HUES6 (cell line): Measurements from ENCODE around the gene TRIM27.
A peak's percentile ranks its signal among the peaks of the same experiment; 100 is the strongest.
"Not testable (repeated sequence)": the region's sequence is repeated elsewhere in the genome, so short reads cannot be mapped to it uniquely, and the experiment has no call there.

Experiments
- H3K27ac ChIP-seq: 2 replicates; pipeline ENCODE4 v1.7.0; 2013; ENCODE audit warnings: low read depth, mild to moderate bottlenecking, low read length, inconsistent platforms
- H3K27me3 ChIP-seq: 2 replicates; pipeline ENCODE4 v1.6.1; 2013; ENCODE audit warnings: low read length; ENCODE audit not compliant: control insufficient read depth, insufficient read depth
- H3K36me3 ChIP-seq: 2 replicates; pipeline ENCODE4 v1.6.1; 2013; ENCODE audit warnings: low read length; ENCODE audit not compliant: control insufficient read depth, insufficient read depth
- H3K4me1 ChIP-seq: 2 replicates; pipeline ENCODE4 v1.6.1; 2013; ENCODE audit warnings: low read length; ENCODE audit not compliant: control insufficient read depth, insufficient read depth
- H3K4me3 ChIP-seq: 2 replicates; pipeline ENCODE4 v1.5.1; 2013; ENCODE audit warnings: low read depth, low read length
- H3K9ac ChIP-seq: one replicate; pipeline ENCODE4 v1.6.1; 2013; ENCODE audit warnings: mild to moderate bottlenecking, low read length
- H3K9me3 ChIP-seq: 2 replicates; pipeline ENCODE4 v1.6.1; 2013; ENCODE audit warnings: low read depth, low read length; ENCODE audit not compliant: control insufficient read depth, insufficient read depth

TRIM27 gene

DNA sequence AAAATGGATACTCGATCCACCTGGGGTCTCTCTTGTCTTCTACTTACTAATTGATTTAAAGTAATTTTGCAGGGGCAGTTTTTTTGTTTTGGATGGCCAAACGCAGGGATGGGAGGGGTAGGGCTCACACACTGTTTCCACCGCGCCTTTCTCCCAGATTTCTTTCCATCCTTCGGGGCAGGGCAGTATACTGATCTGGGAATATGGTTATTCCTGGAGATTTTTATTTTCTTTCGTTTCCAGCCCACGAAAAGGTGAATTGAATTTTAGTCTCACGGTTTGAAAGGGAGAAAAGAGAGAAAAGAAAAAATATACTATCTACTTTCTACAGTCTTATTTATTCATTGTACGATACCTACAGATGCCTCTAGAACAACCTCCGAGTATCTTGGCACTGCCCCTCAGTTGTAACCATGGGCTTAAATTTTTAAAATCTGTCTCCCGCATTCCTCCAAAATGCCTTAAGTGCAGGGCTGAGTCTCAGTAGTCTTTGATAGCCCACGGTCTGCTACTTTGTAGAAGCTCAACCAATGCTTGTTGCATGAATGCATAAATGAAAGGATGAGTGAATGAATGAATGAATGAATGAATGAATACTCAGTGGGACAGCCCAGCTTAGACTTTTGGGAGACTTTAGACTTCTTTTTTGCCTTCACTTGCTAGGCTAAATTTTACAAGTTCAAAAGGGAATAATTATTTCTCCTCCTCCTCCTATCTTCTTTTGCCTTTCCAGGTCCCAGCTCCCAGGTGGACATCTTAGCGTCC lies 18.1 kb upstream of the TRIM27 start:
- no peaks in the 10 kb centered on the region for H3K27me3 ChIP-seq
- H3K4me1 ChIP-seq: no peaks in the 10 kb centered on the region
- peak overlapping the region; percentile 83 for H3K4me3 ChIP-seq

DNA sequence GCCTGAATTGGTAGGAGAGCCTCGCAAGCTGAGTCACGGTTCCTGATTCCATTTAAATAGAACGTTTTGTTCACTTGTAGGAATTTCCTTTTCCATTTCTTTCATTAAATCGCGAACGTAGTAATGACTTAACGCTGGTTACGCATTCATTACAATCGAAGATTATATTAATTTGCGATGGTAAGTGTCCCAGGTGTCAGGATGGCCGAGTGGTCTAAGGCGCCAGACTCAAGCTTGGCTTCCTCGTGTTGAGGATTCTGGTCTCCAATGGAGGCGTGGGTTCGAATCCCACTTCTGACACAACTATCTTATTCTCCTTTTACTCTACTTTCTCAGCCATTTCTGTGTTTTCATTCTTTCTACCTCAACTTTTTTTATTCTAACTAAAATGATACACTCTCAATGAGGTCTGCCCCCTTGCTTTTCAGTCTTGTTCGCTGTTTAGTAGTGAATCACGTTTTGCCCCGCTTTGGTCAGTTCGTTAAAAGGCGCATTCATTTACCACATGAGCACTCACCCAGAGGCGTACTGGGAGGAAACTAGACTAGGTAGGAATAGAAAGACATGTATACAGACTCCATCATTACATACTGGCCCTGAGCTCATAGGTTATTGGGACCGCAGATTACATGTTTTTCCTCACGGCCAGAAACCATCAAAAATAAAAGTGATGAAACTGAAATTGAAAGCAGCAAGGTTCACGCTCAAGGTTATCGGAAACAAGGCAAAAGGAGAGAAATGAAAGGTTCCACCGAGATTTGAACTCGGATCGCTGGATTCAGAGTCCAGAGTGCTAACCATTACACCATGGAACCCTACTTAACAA lies 17.3 kb upstream of the TRIM27 start:
- Histone ChIP-seq H3K4me1 (no peaks in the 10 kb centered on the region), H3K9me3 (no peaks in the 10 kb centered on the region), H3K9ac (peak overlapping the region; percentile 70), H3K4me3 (peak overlapping the region; percentile 83), H3K27ac (peak overlapping the region; percentile 2; the same call in 1 of the 2 replicates), H3K27me3 (no peaks in the 10 kb centered on the region), H3K36me3 (no peaks in the 10 kb centered on the region)

More for the DNA sequence above, 18.1 kb upstream of the TRIM27 start:
- Histone ChIP-seq H3K27ac (no peak overlapping the region), H3K36me3 (no peaks in the 10 kb centered on the region), H3K9me3 (no peaks in the 10 kb centered on the region), H3K9ac (no peak overlapping the region)

DNA sequence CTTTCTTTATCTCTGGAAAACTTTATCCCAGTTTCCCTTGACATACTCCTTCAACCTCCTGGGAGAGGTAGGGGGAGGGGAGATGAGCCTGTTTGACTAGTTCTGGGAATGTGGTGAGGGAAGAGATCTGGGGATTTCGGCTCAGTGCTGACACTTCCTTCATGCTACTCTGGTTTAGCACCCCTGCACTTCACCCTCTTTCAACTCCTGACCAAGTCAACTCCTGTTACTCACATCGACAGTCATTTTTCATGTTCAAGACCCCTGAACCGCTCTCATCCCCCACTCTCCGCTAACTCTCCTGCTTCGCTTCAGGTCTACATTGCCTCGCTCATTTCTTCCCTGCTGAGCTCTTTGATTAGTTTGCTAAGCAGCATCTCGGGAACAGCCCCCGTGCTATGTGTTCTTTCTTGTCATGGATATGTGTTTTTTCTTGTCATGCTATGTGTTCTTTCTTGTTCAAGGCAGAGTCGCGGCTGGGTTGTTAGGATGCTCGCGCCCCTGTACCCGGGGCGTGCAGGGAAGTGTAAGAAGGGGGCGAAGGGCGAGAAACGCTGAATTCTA lies 16.6 kb upstream of the TRIM27 start:
- Histone ChIP-seq H3K36me3 (no peaks in the 10 kb centered on the region), H3K27ac (peak overlapping the region; percentile 73; the same call in 1 of the 2 replicates), H3K9me3 (no peaks in the 10 kb centered on the region), H3K4me1 (no peaks in the 10 kb centered on the region), H3K27me3 (no peaks in the 10 kb centered on the region), H3K9ac (peak overlapping the region; percentile 70), H3K4me3 (peak overlapping the region; percentile 83)

DNA sequence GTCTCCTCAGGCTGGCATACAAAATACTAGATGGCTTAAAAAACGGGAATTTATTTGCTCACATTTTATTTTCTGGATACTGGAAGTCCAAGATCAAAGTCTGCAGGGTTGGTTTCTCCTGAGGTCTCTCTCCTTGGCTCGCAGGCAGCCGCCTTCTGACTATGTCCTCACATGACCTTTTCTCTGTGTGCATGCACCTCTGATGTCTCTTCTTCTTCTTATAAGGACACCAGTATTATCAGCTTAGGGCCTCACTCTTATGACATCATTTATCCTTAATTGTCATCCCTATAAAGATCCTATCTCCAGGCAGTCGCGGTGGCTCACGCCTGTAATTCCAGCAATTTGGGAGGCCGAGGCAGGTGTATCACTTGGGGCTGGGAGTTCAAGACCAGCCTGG lies 9.3 kb upstream of the TRIM27 start:
- Histone ChIP-seq H3K27ac (no peak overlapping the region), H3K4me1 (no peaks in the 10 kb centered on the region), H3K9ac (no peak overlapping the region), H3K27me3 (no peaks in the 10 kb centered on the region), H3K4me3 (no peak overlapping the region), H3K36me3 (no peaks in the 10 kb centered on the region), H3K9me3 (no peaks in the 10 kb centered on the region)

DNA sequence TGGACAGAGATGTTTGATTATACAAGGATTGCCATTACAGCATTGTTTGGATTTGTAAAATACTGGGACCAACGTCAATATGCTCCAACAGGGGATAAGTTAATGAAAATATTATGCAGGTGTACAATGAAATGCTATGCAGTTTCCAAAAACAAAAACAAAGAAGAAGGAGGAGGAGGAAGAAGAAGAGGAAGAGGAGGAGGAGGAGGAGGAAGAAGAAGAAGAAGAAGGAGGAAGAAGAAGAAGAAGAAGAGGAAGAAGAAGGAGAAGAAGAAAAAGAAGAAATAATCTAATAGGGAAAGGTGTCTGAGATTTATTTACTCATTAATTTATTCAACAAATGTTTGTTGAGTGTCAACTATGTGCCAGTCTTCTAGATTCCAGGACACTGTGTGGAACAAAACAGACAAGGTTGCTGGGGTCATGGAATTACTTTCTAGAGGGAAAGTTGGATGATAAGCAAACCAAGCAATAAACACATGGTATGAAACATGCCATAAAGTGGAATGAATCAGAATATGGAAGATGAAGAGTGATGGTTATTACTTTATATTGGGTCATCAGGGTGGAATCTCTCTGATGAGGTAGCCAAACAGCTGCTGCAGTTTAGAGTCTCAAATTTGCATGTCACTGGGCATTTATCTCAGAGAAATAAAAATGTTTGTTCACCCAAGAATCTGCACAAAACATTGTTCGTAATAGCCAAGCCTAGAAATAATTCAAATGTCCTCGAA lies 6.3 kb upstream of the TRIM27 start:
- no peaks in the 10 kb centered on the region for H3K36me3 ChIP-seq
- H3K4me3 ChIP-seq: no peak overlapping the region
- no peaks in the 10 kb centered on the region for H3K9me3 ChIP-seq
- no peaks in the 10 kb centered on the region for H3K4me1 ChIP-seq
- H3K9ac ChIP-seq: no peak overlapping the region
- no peak overlapping the region for H3K27ac ChIP-seq
- H3K27me3 ChIP-seq: no peaks in the 10 kb centered on the region

DNA sequence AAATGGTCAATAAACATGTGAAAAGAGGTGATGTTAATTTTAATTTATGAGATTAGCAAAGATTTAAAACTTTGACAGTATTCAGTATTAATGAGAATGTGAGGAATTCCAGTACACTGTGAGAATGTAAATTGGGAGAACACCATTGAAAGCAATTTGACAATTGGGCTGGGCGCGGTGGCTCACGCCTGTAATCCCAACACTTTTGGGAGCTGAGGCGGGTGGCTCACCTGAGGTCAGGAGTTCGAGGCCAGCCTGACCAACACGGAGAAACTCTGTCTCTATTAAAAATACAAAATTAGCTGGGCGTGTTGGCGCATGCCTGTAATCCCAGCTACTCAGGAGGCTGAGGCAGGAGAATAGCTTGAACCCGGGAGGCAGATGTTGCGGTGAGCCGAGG lies 5.6 kb upstream of the TRIM27 start:
- not testable (repeated sequence) for H3K4me3 ChIP-seq, H3K9ac ChIP-seq, H3K27me3 ChIP-seq, H3K27ac ChIP-seq, H3K36me3 ChIP-seq, H3K9me3 ChIP-seq, H3K4me1 ChIP-seq

DNA sequence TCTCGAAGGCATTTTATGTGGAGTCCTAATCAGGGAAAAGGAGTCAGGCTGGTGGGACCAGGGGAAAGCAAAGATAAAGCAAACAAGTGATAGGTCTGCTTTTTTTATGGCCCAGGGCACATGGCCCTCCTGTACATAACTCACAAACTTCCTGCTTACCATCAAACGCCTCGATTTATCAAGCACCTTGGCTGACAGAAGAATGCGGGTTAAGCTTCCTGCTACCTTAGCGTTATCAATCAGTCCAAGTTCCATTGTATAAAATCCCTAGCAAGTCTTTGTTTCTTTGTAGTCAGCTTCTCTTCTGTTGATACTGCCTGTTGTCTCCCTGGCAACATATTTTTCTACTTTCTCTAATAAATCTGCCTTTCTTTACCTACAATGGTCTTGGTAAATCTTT lies 4.1 kb upstream of the TRIM27 start:
- Histone ChIP-seq H3K36me3 (peaks cover under 1% of the 10 kb centered on the region; the same call in 1 of the 2 replicates), H3K27me3 (no peaks in the 10 kb centered on the region), H3K4me1 (peaks cover 5% of the 10 kb centered on the region), H3K4me3 (no peak overlapping the region), H3K27ac (no peak overlapping the region), H3K9me3 (no peaks in the 10 kb centered on the region), H3K9ac (no peak overlapping the region)

DNA sequence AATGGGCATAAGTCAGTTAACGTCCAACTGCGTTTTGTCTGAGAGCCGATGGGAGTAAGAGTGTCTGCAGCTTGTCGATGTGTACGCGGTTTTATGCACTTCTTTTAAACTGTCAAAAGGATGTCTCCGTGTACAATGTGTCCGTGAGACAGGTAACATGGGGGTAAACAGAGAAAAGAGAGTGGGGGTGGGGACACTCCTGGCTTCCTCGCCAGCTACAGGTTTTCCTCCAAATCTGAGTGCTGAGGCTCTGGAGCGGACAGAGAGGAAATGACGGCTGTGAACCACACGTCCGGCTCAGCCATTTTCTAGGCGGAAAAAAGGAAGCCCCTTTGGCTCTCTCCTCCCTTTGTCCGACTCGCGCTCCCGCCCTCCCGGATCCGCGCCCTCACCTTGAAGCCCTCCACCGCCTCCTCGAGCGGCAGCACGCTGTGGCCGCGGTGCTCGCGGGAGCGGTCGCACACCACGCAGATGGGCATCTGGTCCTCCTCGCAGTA lies 916 bp downstream of the TRIM27 start:
- H3K36me3 ChIP-seq: peaks cover 47% of the 10 kb centered on the region
- peak overlapping the region; percentile 95 for H3K27ac ChIP-seq

DNA sequence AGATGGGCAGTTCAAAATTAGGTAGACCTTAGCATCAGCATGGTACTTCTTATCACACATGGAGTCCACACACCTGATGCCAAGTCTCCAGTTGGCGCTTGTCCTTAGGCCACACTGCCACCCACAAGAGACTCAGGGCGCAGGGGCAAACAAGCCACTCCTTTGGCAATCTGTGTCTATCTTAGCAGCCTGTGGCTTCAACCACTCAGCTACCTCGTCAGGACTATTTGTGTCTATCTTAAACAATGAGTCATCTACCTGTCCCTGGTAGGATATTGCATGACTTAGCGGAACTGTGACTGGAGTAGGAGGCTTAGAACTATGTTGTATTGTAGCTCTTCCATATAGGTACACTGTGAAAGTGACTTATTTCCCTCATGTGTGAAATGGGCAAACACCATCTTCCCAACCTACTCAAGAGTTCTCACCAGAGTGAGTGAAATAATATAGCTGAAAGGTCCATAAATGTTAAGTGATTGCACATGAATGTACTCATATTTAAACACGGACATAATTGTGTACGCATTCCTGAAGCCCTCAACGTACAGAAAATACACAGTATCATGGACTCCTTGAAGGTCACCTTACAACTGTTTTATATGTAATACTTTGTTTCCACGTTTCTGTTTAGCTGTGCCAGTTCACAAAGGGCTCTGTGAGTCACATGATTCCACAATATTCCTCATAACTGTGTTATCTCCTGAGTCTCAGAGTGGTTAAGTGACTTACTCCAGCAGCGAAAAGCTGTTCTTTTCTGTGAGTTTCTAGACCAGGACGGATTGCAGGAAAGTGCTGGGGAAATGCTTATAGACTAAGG lies 1.6 kb downstream of the TRIM27 start:
- Histone ChIP-seq H3K4me1 (peaks cover 17% of the 10 kb centered on the region), H3K9me3 (no peaks in the 10 kb centered on the region), H3K36me3 (peaks cover 53% of the 10 kb centered on the region), H3K27me3 (no peaks in the 10 kb centered on the region), H3K27ac (peak overlapping the region; percentile 95; the same call in 1 of the 2 replicates), H3K4me3 (peak overlapping the region; percentile 100), H3K9ac (peak overlapping the region; percentile 99)

More for the DNA sequence above, 916 bp downstream of the TRIM27 start:
- H3K9me3 ChIP-seq: no peaks in the 10 kb centered on the region
- H3K9ac ChIP-seq: peak overlapping the region; percentile 99
- peaks cover 17% of the 10 kb centered on the region for H3K4me1 ChIP-seq
- no peaks in the 10 kb centered on the region for H3K27me3 ChIP-seq
- peak overlapping the region; percentile 100 for H3K4me3 ChIP-seq

DNA sequence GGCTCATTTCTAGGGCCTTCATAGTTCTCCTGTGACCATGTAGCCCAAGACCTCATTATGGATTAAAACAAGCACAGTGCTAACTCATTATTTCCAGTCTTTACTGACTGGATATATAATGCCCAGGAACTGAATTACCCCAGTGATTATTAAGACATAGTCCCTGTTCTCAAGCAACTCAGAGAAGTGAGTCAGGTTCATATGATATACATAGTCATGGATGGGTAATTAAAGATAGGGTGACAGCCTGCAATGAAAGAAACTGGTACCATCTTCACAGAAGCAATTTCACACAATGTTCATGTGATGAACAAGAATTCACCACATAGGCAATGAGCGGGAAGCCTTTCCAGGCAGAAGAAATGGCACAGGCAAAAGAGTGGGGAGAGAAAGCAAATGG lies 3.5 kb downstream of the TRIM27 start:
- peaks cover 69% of the 10 kb centered on the region for H3K36me3 ChIP-seq

More for the DNA sequence above, 3.5 kb downstream of the TRIM27 start:
- Histone ChIP-seq H3K9ac (no peak overlapping the region), H3K27me3 (no peaks in the 10 kb centered on the region), H3K27ac (no peak overlapping the region), H3K4me1 (peaks cover 17% of the 10 kb centered on the region), H3K9me3 (no peaks in the 10 kb centered on the region), H3K4me3 (no peak overlapping the region)
